Measurements from ENCODE around the gene CD164. TPM values are rescaled to one million over a fixed set of nuclear protein-coding genes. Genes with fewer than 3 reads are reported as not detected.

Gene CD164
- total RNA-seq, 2 experiments from 2014 or later = 250 to 252 TPM

GRCh38 chr6:109389650-109390274 is 7.5 kb upstream of the CD164 start:
- ATAC-seq (ENCODE audit: low read depth) (no peak), DNase-seq (no peak)
- no peak overlapping the region for H3K4me3 Mint-ChIP-seq
- no peaks in the 10 kb centered on the region for H3K36me3 Mint-ChIP-seq
- H3K27me3 Mint-ChIP-seq = no peaks in the 10 kb centered on the region
- H3K4me1 Mint-ChIP-seq = peaks cover 8% of the 10 kb centered on the region
- POLR2A ChIA-PET = no interaction called here
- H3K27ac Mint-ChIP-seq = no peak overlapping the region
- H3K9me3 Mint-ChIP-seq = no peaks in the 10 kb centered on the region

GRCh38 chr6:109388265-109388664 is 6.0 kb upstream of the CD164 start:
- Mint-ChIP-seq H3K9me3 (no peaks in the 10 kb centered on the region), H3K36me3 (no peaks in the 10 kb centered on the region), H3K4me3 (no peak overlapping the region), H3K4me1 (peaks cover 12% of the 10 kb centered on the region), H3K27ac (no peak overlapping the region), H3K27me3 (no peaks in the 10 kb centered on the region)
- DNase-seq (no peak), ATAC-seq (ENCODE audit: low read depth) (no peak)
- POLR2A ChIA-PET = interaction anchor here (0.6 kb wide), 1 partner anchor 223 kb away, joined by 3 read pairs; no protein-coding TSS in a partner anchor

- peak overlapping the region; percentile 98 for H3K4me3 Mint-ChIP-seq
- POLR2A ChIA-PET = interaction anchor here (0.6 to 3.5 kb wide), 21 partner anchors 8 to 1432 kb away, joined by 3 to 63 read pairs (median 6); partner anchors contain the start of genes ARMC2, CDC40, CDK19 and CEP57L1
- H3K27ac Mint-ChIP-seq = peak overlapping the region; percentile 99
- H3K9me3 Mint-ChIP-seq = no peaks in the 10 kb centered on the region
- DNase-seq = no peak
- ATAC-seq (ENCODE audit: low read depth) = no peak
- H3K27me3 Mint-ChIP-seq = no peaks in the 10 kb centered on the region
- peaks cover 23% of the 10 kb centered on the region for H3K4me1 Mint-ChIP-seq
- peaks cover 21% of the 10 kb centered on the region for H3K36me3 Mint-ChIP-seq
These were observed 1.2 kb upstream of the CD164 start for GRCh38 chr6:109383438-109383940.

GRCh38 chr6:109382576-109383437 is 540 bp upstream of the CD164 start:
- Mint-ChIP-seq H3K36me3 (peaks cover 28% of the 10 kb centered on the region), H3K4me1 (peaks cover 30% of the 10 kb centered on the region), H3K9me3 (no peaks in the 10 kb centered on the region), H3K27me3 (no peaks in the 10 kb centered on the region), H3K27ac (peak overlapping the region; percentile 99), H3K4me3 (peak overlapping the region; percentile 98)
- POLR2A ChIA-PET = interaction anchor here (0.6 to 3.5 kb wide), 34 partner anchors 9 to 1433 kb away, joined by 3 to 63 read pairs (median 5); partner anchors contain the start of genes ARMC2, CDC40, CDK19 and CEP57L1
- ATAC-seq (ENCODE audit: low read depth) (peak; percentile 65), DNase-seq (peak; percentile 92)

GRCh38 chr6:109381061-109381746 is 1.1 kb downstream of the CD164 start:
- Mint-ChIP-seq H3K9me3 (no peaks in the 10 kb centered on the region), H3K4me1 (peaks cover 37% of the 10 kb centered on the region), H3K4me3 (peak overlapping the region; percentile 91), H3K27ac (peak overlapping the region; percentile 97), H3K36me3 (peaks cover 37% of the 10 kb centered on the region), H3K27me3 (no peaks in the 10 kb centered on the region)
- DNase-seq = no peak
- no peak for ATAC-seq (ENCODE audit: low read depth)
- POLR2A ChIA-PET = interaction anchor here (0.5 to 3.5 kb wide), 19 partner anchors 9 to 1261 kb away, joined by 3 to 63 read pairs (median 10); partner anchors contain the start of genes CEP57L1, MICAL1, PPIL6 and SESN1

GRCh38 chr6:109379711-109380110 is 2.6 kb downstream of the CD164 start:
- POLR2A ChIA-PET = interaction anchor here (1.1 to 1.8 kb wide), 2 partner anchors 12 to 62 kb away, joined by 3 to 9 read pairs; partner anchors contain the start of gene SMPD2
- peak overlapping the region; percentile 88 for H3K27ac Mint-ChIP-seq
- peak overlapping the region; percentile 91 for H3K4me3 Mint-ChIP-seq
- H3K36me3 Mint-ChIP-seq = peaks cover 44% of the 10 kb centered on the region
- peaks cover 46% of the 10 kb centered on the region for H3K4me1 Mint-ChIP-seq
- DNase-seq (no peak), ATAC-seq (ENCODE audit: low read depth) (no peak)
- H3K9me3 Mint-ChIP-seq = no peaks in the 10 kb centered on the region
- no peaks in the 10 kb centered on the region for H3K27me3 Mint-ChIP-seq

- H3K27ac Mint-ChIP-seq = peak overlapping the region; percentile 31
These were observed 4.5 kb downstream of the CD164 start for GRCh38 chr6:109377717-109378116.

GRCh38 chr6:109374326-109374892 is 7.9 kb downstream of the CD164 start:
- ATAC-seq (ENCODE audit: low read depth) (no peak), DNase-seq (no peak)
- H3K4me1 Mint-ChIP-seq = peaks cover 58% of the 10 kb centered on the region
- peak overlapping the region; percentile 27 for H3K27ac Mint-ChIP-seq
- H3K4me3 Mint-ChIP-seq = peak overlapping the region; percentile 44
- POLR2A ChIA-PET = interaction anchor here (1.0 to 4.9 kb wide), 3 partner anchors 8 to 149 kb away, joined by 3 to 39 read pairs (median 6); partner anchors contain the start of gene CD164
- H3K9me3 Mint-ChIP-seq = no peaks in the 10 kb centered on the region
- peaks cover 58% of the 10 kb centered on the region for H3K36me3 Mint-ChIP-seq
- H3K27me3 Mint-ChIP-seq = no peaks in the 10 kb centered on the region

More at GRCh38 chr6:109377717-109378116, 4.5 kb downstream of the CD164 start:
- DNase-seq (no peak), ATAC-seq (ENCODE audit: low read depth) (no peak)
- POLR2A ChIA-PET = interaction anchor here (0.6 to 1.5 kb wide), 2 partner anchors 16 to 57 kb away, joined by 3 read pairs; no protein-coding TSS in a partner anchor
- no peaks in the 10 kb centered on the region for H3K9me3 Mint-ChIP-seq
- H3K4me3 Mint-ChIP-seq = peak overlapping the region; percentile 55
- peaks cover 56% of the 10 kb centered on the region for H3K4me1 Mint-ChIP-seq
- peaks cover 61% of the 10 kb centered on the region for H3K36me3 Mint-ChIP-seq
- no peaks in the 10 kb centered on the region for H3K27me3 Mint-ChIP-seq

- Mint-ChIP-seq H3K27ac (peak overlapping the region; percentile 27), H3K36me3 (peaks cover 53% of the 10 kb centered on the region), H3K4me3 (peak overlapping the region; percentile 44), H3K4me1 (peaks cover 53% of the 10 kb centered on the region), H3K27me3 (no peaks in the 10 kb centered on the region), H3K9me3 (no peaks in the 10 kb centered on the region)
- POLR2A ChIA-PET = interaction anchor here (1.0 to 4.9 kb wide), 3 partner anchors 9 to 149 kb away, joined by 3 to 39 read pairs (median 6); partner anchors contain the start of gene CD164
- DNase-seq = no peak
- ATAC-seq (ENCODE audit: low read depth) = peak; percentile 86
These were observed 8.5 kb downstream of the CD164 start for GRCh38 chr6:109373762-109374161.

GRCh38 chr6:109373331-109373730 is 8.9 kb downstream of the CD164 start:
- Mint-ChIP-seq H3K36me3 (peaks cover 52% of the 10 kb centered on the region), H3K4me1 (peaks cover 51% of the 10 kb centered on the region), H3K4me3 (peak overlapping the region; percentile 44), H3K27ac (peak overlapping the region; percentile 27), H3K9me3 (no peaks in the 10 kb centered on the region), H3K27me3 (no peaks in the 10 kb centered on the region)
- POLR2A ChIA-PET = interaction anchor here (1.0 to 4.9 kb wide), 3 partner anchors 9 to 148 kb away, joined by 3 to 39 read pairs (median 6); partner anchors contain the start of gene CD164
- ATAC-seq (ENCODE audit: low read depth) = no peak
- no peak for DNase-seq

- DNase-seq (no peak), ATAC-seq (ENCODE audit: low read depth) (no peak)
- peaks cover 46% of the 10 kb centered on the region for H3K4me1 Mint-ChIP-seq
- no peaks in the 10 kb centered on the region for H3K27me3 Mint-ChIP-seq
- H3K4me3 Mint-ChIP-seq = no peak overlapping the region
- H3K27ac Mint-ChIP-seq = no peak overlapping the region
- POLR2A ChIA-PET = interaction anchor here (4.9 kb wide), 1 partner anchor 11 kb away, joined by 39 read pairs; the partner anchor contains the start of gene CD164
- no peaks in the 10 kb centered on the region for H3K9me3 Mint-ChIP-seq
- H3K36me3 Mint-ChIP-seq = peaks cover 48% of the 10 kb centered on the region
These were observed 10.1 kb downstream of the CD164 start for GRCh38 chr6:109372130-109372529.

GRCh38 chr6:109370792-109371191 is 11.5 kb downstream of the CD164 start:
- POLR2A ChIA-PET = interaction anchor here (4.9 kb wide), 1 partner anchor 12 kb away, joined by 39 read pairs; the partner anchor contains the start of gene CD164
- Mint-ChIP-seq H3K9me3 (no peaks in the 10 kb centered on the region), H3K4me3 (no peak overlapping the region), H3K36me3 (peaks cover 49% of the 10 kb centered on the region), H3K4me1 (peaks cover 42% of the 10 kb centered on the region), H3K27ac (no peak overlapping the region), H3K27me3 (no peaks in the 10 kb centered on the region)
- ATAC-seq (ENCODE audit: low read depth) (no peak), DNase-seq (no peak)
